HL-60 (cell line): ENCODE measurements around the gene TRIM28.
A peak's percentile ranks its signal among the peaks of the same experiment; 100 is the strongest.

ENCODE experiments used
- DNase-seq, 2 experiments: peaks; one replicate each; pipeline ENCODE4 v3.0.0-alpha.2; 2010 to 2020; ENCODE audit warnings: low read depth in 1 of 2, low spot score in 1 of 2
- H3K27ac ChIP-seq: fragments of 250-450 bp; sonication (Bioruptor Pico); replicated peaks from 2 replicates; pipeline ENCODE4 v1.5.1; 2020; ENCODE audit warnings: mild to moderate bottlenecking, moderate library complexity
- H3K27me3 ChIP-seq: fragments of 250-450 bp; sonication (Bioruptor Pico); 2 replicates; pipeline ENCODE4 v1.5.1; 2021; ENCODE audit warnings: mild to moderate bottlenecking, moderate library complexity; ENCODE audit not compliant: insufficient read depth, poor library complexity, severe bottlenecking
- H3K4me3 ChIP-seq: replicated peaks from 2 replicates; pipeline ENCODE4 v1.5.1; 2011; ENCODE audit warnings: mild to moderate bottlenecking, control low read depth, low read length; ENCODE audit not compliant: insufficient read depth
- GABPA ChIP-seq: IDR thresholded peaks from 2 replicates; pipeline ENCODE4 v1.6.1; 2012; ENCODE audit warnings: low read depth
- POLR2AphosphoS5 ChIP-seq: IDR thresholded peaks from 2 replicates; pipeline ENCODE4 v1.6.1; 2012; ENCODE audit warnings: low read depth
- SPI1 ChIP-seq: IDR thresholded peaks from 2 replicates; pipeline ENCODE4 v1.6.1; 2012; ENCODE audit warnings: low read depth, mild to moderate bottlenecking, borderline replicate concordance
- TF ChIP-seq, protein P1 (sequence below): IDR thresholded peaks from one replicate; pipeline ENCODE4 v1.5.1; 2011; ENCODE audit warnings: low read length, control low read depth, inconsistent platforms; ENCODE audit not compliant: insufficient read depth
- TF ChIP-seq, protein P2 (sequence below): IDR thresholded peaks from 2 replicates; pipeline ENCODE4 v1.6.1; 2012; ENCODE audit warnings: low read depth; ENCODE audit not compliant: insufficient replicate concordance

TRIM28 gene

DNA sequence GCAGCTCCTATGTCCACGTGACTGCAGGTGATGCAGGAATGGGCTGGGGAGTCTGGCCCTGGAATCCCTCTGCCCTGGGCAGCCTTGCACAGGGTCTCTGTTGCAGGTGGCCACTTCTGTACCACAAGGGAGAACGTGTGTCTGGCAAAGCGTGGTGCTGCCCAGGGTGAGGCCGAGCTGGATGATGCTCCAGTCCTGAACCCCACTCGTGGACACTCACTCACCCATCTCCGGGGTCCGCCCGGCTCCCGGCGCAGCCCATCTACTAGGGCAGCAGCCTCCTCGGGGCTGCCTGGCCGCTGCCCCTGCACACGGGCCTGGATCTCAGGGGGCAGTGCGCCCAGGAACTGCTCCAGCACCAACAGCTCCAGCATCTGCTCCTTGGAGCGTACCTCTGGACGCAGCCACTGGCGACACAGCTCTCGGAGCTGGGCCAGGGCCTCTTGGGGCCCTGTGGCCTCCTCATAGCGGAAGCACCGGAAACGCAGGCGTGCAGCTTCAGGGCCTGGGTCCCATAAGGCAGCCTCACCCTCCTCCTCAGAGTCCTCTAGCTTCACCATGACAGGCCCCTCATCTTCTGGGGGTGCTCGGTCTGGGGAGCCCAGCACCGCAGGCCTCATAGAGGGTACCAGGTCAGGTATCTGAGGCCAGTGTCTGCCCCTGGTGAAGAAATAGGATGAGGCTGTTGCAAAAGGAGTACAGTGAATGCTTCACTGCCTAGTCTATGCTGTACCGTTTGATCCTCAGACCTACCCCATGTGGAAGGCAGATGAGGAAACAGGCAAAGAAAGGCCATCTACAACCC is 27.1 kb downstream of the TRIM28 start:
- H3K27ac ChIP-seq, result peak overlapping the region; percentile 99
- TF ChIP-seq, protein P1, sequence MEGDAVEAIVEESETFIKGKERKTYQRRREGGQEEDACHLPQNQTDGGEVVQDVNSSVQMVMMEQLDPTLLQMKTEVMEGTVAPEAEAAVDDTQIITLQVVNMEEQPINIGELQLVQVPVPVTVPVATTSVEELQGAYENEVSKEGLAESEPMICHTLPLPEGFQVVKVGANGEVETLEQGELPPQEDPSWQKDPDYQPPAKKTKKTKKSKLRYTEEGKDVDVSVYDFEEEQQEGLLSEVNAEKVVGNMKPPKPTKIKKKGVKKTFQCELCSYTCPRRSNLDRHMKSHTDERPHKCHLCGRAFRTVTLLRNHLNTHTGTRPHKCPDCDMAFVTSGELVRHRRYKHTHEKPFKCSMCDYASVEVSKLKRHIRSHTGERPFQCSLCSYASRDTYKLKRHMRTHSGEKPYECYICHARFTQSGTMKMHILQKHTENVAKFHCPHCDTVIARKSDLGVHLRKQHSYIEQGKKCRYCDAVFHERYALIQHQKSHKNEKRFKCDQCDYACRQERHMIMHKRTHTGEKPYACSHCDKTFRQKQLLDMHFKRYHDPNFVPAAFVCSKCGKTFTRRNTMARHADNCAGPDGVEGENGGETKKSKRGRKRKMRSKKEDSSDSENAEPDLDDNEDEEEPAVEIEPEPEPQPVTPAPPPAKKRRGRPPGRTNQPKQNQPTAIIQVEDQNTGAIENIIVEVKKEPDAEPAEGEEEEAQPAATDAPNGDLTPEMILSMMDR, result no peak
- TF ChIP-seq, protein P2, sequence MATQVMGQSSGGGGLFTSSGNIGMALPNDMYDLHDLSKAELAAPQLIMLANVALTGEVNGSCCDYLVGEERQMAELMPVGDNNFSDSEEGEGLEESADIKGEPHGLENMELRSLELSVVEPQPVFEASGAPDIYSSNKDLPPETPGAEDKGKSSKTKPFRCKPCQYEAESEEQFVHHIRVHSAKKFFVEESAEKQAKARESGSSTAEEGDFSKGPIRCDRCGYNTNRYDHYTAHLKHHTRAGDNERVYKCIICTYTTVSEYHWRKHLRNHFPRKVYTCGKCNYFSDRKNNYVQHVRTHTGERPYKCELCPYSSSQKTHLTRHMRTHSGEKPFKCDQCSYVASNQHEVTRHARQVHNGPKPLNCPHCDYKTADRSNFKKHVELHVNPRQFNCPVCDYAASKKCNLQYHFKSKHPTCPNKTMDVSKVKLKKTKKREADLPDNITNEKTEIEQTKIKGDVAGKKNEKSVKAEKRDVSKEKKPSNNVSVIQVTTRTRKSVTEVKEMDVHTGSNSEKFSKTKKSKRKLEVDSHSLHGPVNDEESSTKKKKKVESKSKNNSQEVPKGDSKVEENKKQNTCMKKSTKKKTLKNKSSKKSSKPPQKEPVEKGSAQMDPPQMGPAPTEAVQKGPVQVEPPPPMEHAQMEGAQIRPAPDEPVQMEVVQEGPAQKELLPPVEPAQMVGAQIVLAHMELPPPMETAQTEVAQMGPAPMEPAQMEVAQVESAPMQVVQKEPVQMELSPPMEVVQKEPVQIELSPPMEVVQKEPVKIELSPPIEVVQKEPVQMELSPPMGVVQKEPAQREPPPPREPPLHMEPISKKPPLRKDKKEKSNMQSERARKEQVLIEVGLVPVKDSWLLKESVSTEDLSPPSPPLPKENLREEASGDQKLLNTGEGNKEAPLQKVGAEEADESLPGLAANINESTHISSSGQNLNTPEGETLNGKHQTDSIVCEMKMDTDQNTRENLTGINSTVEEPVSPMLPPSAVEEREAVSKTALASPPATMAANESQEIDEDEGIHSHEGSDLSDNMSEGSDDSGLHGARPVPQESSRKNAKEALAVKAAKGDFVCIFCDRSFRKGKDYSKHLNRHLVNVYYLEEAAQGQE, result no peak
- no peak for TF ChIP-seq SPI1
- peak in 1 of 2 experiments; percentile 70 for DNase-seq
- H3K4me3 ChIP-seq, result no peak overlapping the region
- H3K27me3 ChIP-seq, result no peaks in the 10 kb centered on the region

DNA sequence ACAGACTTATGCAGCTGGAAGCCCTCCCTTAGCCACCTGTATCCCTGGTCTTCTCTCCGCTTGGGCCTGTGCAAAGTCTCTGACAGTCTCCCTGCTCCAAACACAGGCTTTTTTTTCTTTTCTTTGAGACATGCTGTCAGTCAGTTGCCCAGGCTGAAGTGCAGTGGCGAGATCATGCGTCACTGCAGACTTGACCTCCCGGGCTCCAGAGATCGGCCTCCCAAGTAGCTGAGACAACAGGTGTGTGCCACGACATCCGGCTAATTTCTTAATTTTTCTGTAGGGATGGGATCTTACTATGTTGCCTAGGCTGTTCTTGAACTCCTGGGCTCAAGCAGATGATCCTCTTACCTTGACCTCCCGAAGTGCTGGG is 27.7 kb downstream of the TRIM28 start:
- DNase-seq, result no peak
- Histone ChIP-seq H3K27me3 (no peaks in the 10 kb centered on the region), H3K4me3 (no peak overlapping the region), H3K27ac (peak overlapping the region; percentile 99)
- TF ChIP-seq GABPA, result no peak
- no peak for TF ChIP-seq POLR2AphosphoS5
- TF ChIP-seq, protein P2, result no peak
- no peak for TF ChIP-seq SPI1
- TF ChIP-seq, protein P1, result no peak

DNA sequence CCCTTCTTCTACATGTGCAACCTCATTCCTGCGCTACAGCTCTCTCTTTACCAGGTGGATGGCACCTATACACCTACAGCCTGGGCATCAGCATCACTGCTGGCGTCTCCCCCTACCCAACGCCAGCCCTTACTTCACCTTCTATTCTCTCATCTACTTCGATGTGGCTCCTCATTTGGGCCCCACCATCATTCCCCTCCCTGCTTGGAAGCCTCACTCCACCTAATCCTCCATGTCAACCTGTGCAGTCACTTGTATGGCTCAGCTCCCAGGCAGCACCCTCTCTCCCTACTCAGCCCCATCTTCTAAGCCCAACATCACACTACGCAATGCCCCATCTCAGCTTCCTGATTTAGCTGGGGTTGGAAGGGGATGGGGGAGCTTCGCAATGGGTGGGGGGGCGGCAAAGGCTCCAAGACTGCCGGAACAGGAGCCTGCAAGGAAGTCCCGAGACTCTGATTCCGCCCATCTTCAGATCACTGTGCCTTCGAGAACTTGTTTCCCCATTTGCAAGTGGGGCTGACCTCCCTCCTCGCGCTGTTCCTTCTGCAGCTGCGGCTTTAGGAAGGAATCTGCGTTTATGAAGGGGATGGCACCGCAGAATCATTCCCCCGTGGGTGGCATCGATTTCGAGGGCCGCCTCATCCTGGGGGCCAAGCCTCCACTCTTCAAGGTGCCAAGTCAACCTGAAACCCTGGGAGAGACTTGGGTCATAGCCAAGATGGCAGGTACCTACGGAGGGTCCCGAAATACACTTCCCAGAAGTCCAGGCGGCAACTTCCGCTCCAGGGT is 28.4 kb downstream of the TRIM28 start:
- Histone ChIP-seq H3K4me3 (peak overlapping the region; percentile 53), H3K27ac (peak overlapping the region; percentile 99), H3K27me3 (no peaks in the 10 kb centered on the region)
- no peak for DNase-seq
- TF ChIP-seq GABPA (peak; percentile 86; the same call in 1 of the 2 replicates), SPI1 (peak; percentile 63; the same call in 1 of the 2 replicates), POLR2AphosphoS5 (peak; percentile 46; the same call in 1 of the 2 replicates)
- TF ChIP-seq, protein P1, result no peak
- TF ChIP-seq, protein P2, result no peak
